B cell (primary cell): ENCODE results near the gene SFMBT2. TPM values are rescaled to one million over a fixed set of nuclear protein-coding genes. Genes with fewer than 3 reads are reported as not detected.

Experiments
- ATAC-seq: fragments of 200-7000 bp; cut with Tn5 transposase; one replicate; pipeline ENCODE4 v1.10.0; 2021; ENCODE audit warnings: low read depth, mild to moderate bottlenecking, moderate number of reproducible peaks, moderate library complexity
- CTCF ChIA-PET: fragments of 350-600 bp; sonication (Branson Sonifier 250); formaldehyde crosslinking; loops from one replicate; lab custom pipeline; 2021; ENCODE audit warnings: antibody characterized with exemption, inconsistent platforms; lab: Charles Lee
- POLR2A ChIA-PET: fragments of 350-600 bp; sonication (Branson Sonifier 250); formaldehyde crosslinking; loops from one replicate; lab custom pipeline; 2021; ENCODE audit warnings: antibody characterized with exemption; lab: Charles Lee
- DNase-seq: peaks from one replicate; pipeline ENCODE4 v3.0.0; 2013
- H2AFZ ChIP-seq: 2 replicates; pipeline ENCODE4 v1.6.1; 2012; ENCODE audit warnings: mild to moderate bottlenecking, low read depth, low read length; ENCODE audit not compliant: insufficient read depth, poor library complexity, severe bottlenecking
- H3K27ac ChIP-seq, 2 donors: 1 replicate in 1 of 2; 2 replicates in 1 of 2; pipeline ENCODE4 v1.5.1; 2012 to 2013; ENCODE audit warnings: low read length in 2 of 2, mild to moderate bottlenecking in 2 of 2, moderate library complexity in 1 of 2
- H3K27me3 ChIP-seq, 4 experiments: fragments of 200-600 bp in 1 of 4; sonication (generic) in 1 of 4; replicated peaks in 1 of 4; 1 replicate in 2 of 4; 2 replicates in 2 of 4; pipeline versions ENCODE4 v1.6.1 to v1.7.0; 2013 to 2016; ENCODE audit warnings: low read length in 3 of 4, mild to moderate bottlenecking in 2 of 4, mixed read lengths in 1 of 4, moderate library complexity in 1 of 4; ENCODE audit not compliant: insufficient read depth in 4 of 4, control insufficient read depth in 3 of 4; ENCODE audit errors: control extremely low read depth in 1 of 4
- H3K36me3 ChIP-seq, 2 experiments: replicated peaks in 1 of 2; 1 replicate in 1 of 2; 2 replicates in 1 of 2; pipeline versions ENCODE4 v1.6.1 to v1.7.1; 2013; ENCODE audit warnings: low read length in 1 of 2; ENCODE audit not compliant: insufficient read depth in 2 of 2, control insufficient read depth in 1 of 2; ENCODE audit errors: control extremely low read depth in 1 of 2, extremely low read depth in 1 of 2
- H3K4me1 ChIP-seq, 2 donors: fragments of 200-600 bp in 1 of 2; sonication (generic) in 1 of 2; 1 replicate in 1 of 2; 2 replicates in 1 of 2; pipeline versions ENCODE4 v1.5.1 to v1.6.1; 2013 to 2017; ENCODE audit warnings: low read length in 2 of 2; ENCODE audit not compliant: control insufficient read depth in 2 of 2, insufficient read depth in 2 of 2
- H3K4me2 ChIP-seq: replicated peaks from 2 replicates; pipeline ENCODE3; 2012; ENCODE audit warnings: mild to moderate bottlenecking, low read depth, low read length; ENCODE audit not compliant: poor library complexity, severe bottlenecking
- H3K4me3 ChIP-seq, 5 experiments: fragments of 200-600 bp in 1 of 5; sonication (generic) in 1 of 5; 1 replicate in 3 of 5; 2 replicates in 2 of 5; pipeline versions ENCODE4 v1.5.1 to v1.7.0; 2011 to 2016; ENCODE audit warnings: low read length in 4 of 5, mild to moderate bottlenecking in 4 of 5, low read depth in 2 of 5, control low read depth in 1 of 5, moderate library complexity in 1 of 5; ENCODE audit not compliant: insufficient read depth in 1 of 5; ENCODE audit errors: control extremely low read depth in 1 of 5, extremely low read depth in 1 of 5
- H3K79me2 ChIP-seq: fragments of 200-600 bp; sonication (generic); one replicate; pipeline ENCODE4 v1.6.0; 2016; ENCODE audit warnings: low read length; ENCODE audit not compliant: control insufficient read depth, insufficient read depth
- H3K9ac ChIP-seq: fragments of 200-600 bp; sonication (generic); 2 replicates; pipeline ENCODE4 v1.6.1; 2017; ENCODE audit warnings: mild to moderate bottlenecking, low read length, moderate library complexity
- H3K9me3 ChIP-seq, 3 donors: one replicate each; pipeline versions ENCODE4 v1.6.1 to v1.7.1; 2013; ENCODE audit warnings: low read length in 2 of 3; ENCODE audit not compliant: control insufficient read depth in 2 of 3, insufficient read depth in 1 of 3; ENCODE audit errors: control extremely low read depth in 1 of 3
- H4K20me1 ChIP-seq: 2 replicates; pipeline ENCODE4 v1.6.0; 2012; ENCODE audit warnings: mild to moderate bottlenecking, low read length; ENCODE audit not compliant: insufficient read depth, control insufficient read depth, poor library complexity, severe bottlenecking
- H3K27ac Mint-ChIP-seq: one replicate; pipeline ENCODE4 v1.8.0; 2021; ENCODE audit warnings: mixed read lengths
- H3K27me3 Mint-ChIP-seq: one replicate; pipeline ENCODE4 v1.8.0; 2021; ENCODE audit warnings: mixed read lengths
- H3K4me1 Mint-ChIP-seq: one replicate; pipeline ENCODE4 v1.8.0; 2021; ENCODE audit warnings: mixed read lengths
- H3K4me3 Mint-ChIP-seq: one replicate; pipeline ENCODE4 v1.8.0; 2021; ENCODE audit warnings: mixed read lengths
- H3K9me3 Mint-ChIP-seq: one replicate; pipeline ENCODE4 v1.8.0; 2022; ENCODE audit warnings: mixed read lengths; ENCODE audit not compliant: insufficient read depth
- CTCF ChIP-seq: fragments of 200-600 bp; IDR thresholded peaks from one replicate; pipeline ENCODE4 v1.8.0; 2022; ENCODE audit warnings: antibody characterized with exemption, mild to moderate bottlenecking
- EZH2 ChIP-seq: IDR thresholded peaks from 2 replicates; pipeline ENCODE4 v1.6.1; 2012; ENCODE audit warnings: borderline replicate concordance, low read depth, mild to moderate bottlenecking, moderate library complexity, low read length; ENCODE audit not compliant: insufficient read depth, poor library complexity, severe bottlenecking
- WGBS: methylation state at CpG from one replicate; pipeline ENCODE4 v1.1.5; 2013; ENCODE audit warnings: missing lambda C conversion rate; ENCODE audit not compliant: insufficient coverage; 5-methylcytosine and 5-hydroxymethylcytosine counted together
- intact Hi-C: fragments of 100-400 bp; cut with micrococcal nuclease; formaldehyde crosslinking; loops from one replicate; pipeline ENCODE4 v1.10.0; 2022
- polyA plus RNA-seq: library from polyadenylated mRNA; depleted of rRNA; stranded (reverse); fragments of >200 nt; gene quantifications from 2 replicates; pipeline ENCODE4 v1.2.3, GENCODE V29; 2012
- total RNA-seq, 2 donors: library from RNA; stranded (reverse); fragments of 120-200 nt in 1 of 2; gene quantifications; 1 replicate in 1 of 2; 2 replicates in 1 of 2; pipeline versions ENCODE4 v1.2.3 to v1.2.4, GENCODE V29; 2013 to 2022

The SFMBT2 gene
- total and polyA plus RNA-seq, 2 donors (not counting 1 experiment from before 2014, with no cell fraction given), result 2.3 to 24.0 TPM

- Histone ChIP-seq H3K79me2 (peaks cover 65% of the 10 kb centered on the region), H3K4me2 (peak overlapping the region; percentile 99)
- H3K27ac Mint-ChIP-seq, result no peak overlapping the region
Observed at GRCh38 chr10:7407368-7408290, 3.2 kb downstream of the SFMBT2 start.

More at GRCh38 chr10:7407368-7408290, 3.2 kb downstream of the SFMBT2 start:
- Mint-ChIP-seq H3K4me3 (peak overlapping the region; percentile 93), H3K4me1 (peaks cover 40% of the 10 kb centered on the region), H3K9me3 (no peaks in the 10 kb centered on the region), H3K27me3 (peaks cover 10% of the 10 kb centered on the region)
- no peak overlapping the region for H3K27ac ChIP-seq
- intact Hi-C loops, result loop anchor here (1.0 to 2.0 kb wide), 4 partner anchors 101 to 739 kb away; no protein-coding TSS in a partner anchor
- WGBS, result 27% methylated on average over 76 of the region's 77 CpGs
- H3K9ac ChIP-seq, result peak overlapping the region; percentile 64
- H3K9me3 ChIP-seq, result peaks cover 0 to 6% (median 0%) of the 10 kb centered on the region in 3 donors
- peak overlapping the region; percentile 82 for H2AFZ ChIP-seq
- peaks cover 20 to 31% of the 10 kb centered on the region in 2 donors for H3K4me1 ChIP-seq
- TF ChIP-seq EZH2 (no peak), CTCF (no peak)
- peak overlapping the region; percentile 52 to 83 (median 74) for H3K4me3 ChIP-seq
- peaks cover 0 to 1% of the 10 kb centered on the region in 2 experiments for H3K36me3 ChIP-seq
- DNase-seq (peak; percentile 56), ATAC-seq (peak; percentile 7)
- ChIA-PET CTCF (interaction anchor here (0.6 to 6.5 kb wide), 11 partner anchors 10 to 489 kb away, joined by 3 to 51 read pairs (median 5); partner anchors contain the start of gene TAF3), POLR2A (no interaction called here)
- peaks cover 0 to 17% (median 9%) of the 10 kb centered on the region in 4 experiments for H3K27me3 ChIP-seq
- peaks cover 4% of the 10 kb centered on the region for H4K20me1 ChIP-seq
